ENCODE measurements around the gene SEC31B. TPM values are rescaled to one million over a fixed set of nuclear protein-coding genes. Genes with fewer than 3 reads are reported as not detected.

SEC31B gene
- total RNA-seq, 1 donor from 2014 or later: 13.2 TPM

- H3K4me3 Mint-ChIP-seq (ENCODE audit: unreplicated experiment): no peak overlapping the region
- no peaks in the 10 kb centered on the region for H3K4me1 Mint-ChIP-seq (ENCODE audit: unreplicated experiment)
- TF ChIP-seq CTCF (IDR thresholded peaks at IDR 0.05; ENCODE audit: unreplicated experiment): no peak
- H3K27ac Mint-ChIP-seq (ENCODE audit: unreplicated experiment): no peak overlapping the region
- DNase-seq (ENCODE audit: low spot score): no peak
- no peaks in the 10 kb centered on the region for H3K27me3 Mint-ChIP-seq (ENCODE audit: unreplicated experiment)
- peaks cover 15% of the 10 kb centered on the region for H3K36me3 Mint-ChIP-seq (ENCODE audit: low read depth, unreplicated experiment)
- no peaks in the 10 kb centered on the region for H3K9me3 Mint-ChIP-seq (ENCODE audit: unreplicated experiment)
Observed at GRCh38 chr10:100508266-100508665, 11.4 kb downstream of the SEC31B start.

- no peaks in the 10 kb centered on the region for H3K9me3 Mint-ChIP-seq (ENCODE audit: unreplicated experiment)
Observed at GRCh38 chr10:100507357-100507732, 12.3 kb downstream of the SEC31B start.

GRCh38 chr10:100506596-100507356, 12.9 kb downstream of the SEC31B start:
- DNase-seq (ENCODE audit: low spot score): no peak
- TF ChIP-seq CTCF (IDR thresholded peaks at IDR 0.05; ENCODE audit: unreplicated experiment): no peak
- Mint-ChIP-seq H3K27me3 (ENCODE audit: unreplicated experiment) (no peaks in the 10 kb centered on the region), H3K9me3 (ENCODE audit: unreplicated experiment) (no peaks in the 10 kb centered on the region), H3K27ac (ENCODE audit: unreplicated experiment) (no peak overlapping the region), H3K4me1 (ENCODE audit: unreplicated experiment) (peaks cover 8% of the 10 kb centered on the region), H3K4me3 (ENCODE audit: unreplicated experiment) (no peak overlapping the region), H3K36me3 (ENCODE audit: low read depth, unreplicated experiment) (peaks cover 17% of the 10 kb centered on the region)

More at GRCh38 chr10:100507357-100507732, 12.3 kb downstream of the SEC31B start:
- H3K27me3 Mint-ChIP-seq (ENCODE audit: unreplicated experiment): no peaks in the 10 kb centered on the region
- peaks cover 15% of the 10 kb centered on the region for H3K36me3 Mint-ChIP-seq (ENCODE audit: low read depth, unreplicated experiment)
- no peak overlapping the region for H3K27ac Mint-ChIP-seq (ENCODE audit: unreplicated experiment)
- H3K4me3 Mint-ChIP-seq (ENCODE audit: unreplicated experiment): no peak overlapping the region
- no peak for TF ChIP-seq CTCF (IDR thresholded peaks at IDR 0.05; ENCODE audit: unreplicated experiment)
- H3K4me1 Mint-ChIP-seq (ENCODE audit: unreplicated experiment): peaks cover 7% of the 10 kb centered on the region
- DNase-seq (ENCODE audit: low spot score): no peak

GRCh38 chr10:100505164-100505563, 14.5 kb downstream of the SEC31B start:
- Mint-ChIP-seq H3K9me3 (ENCODE audit: unreplicated experiment) (no peaks in the 10 kb centered on the region), H3K4me3 (ENCODE audit: unreplicated experiment) (no peak overlapping the region), H3K27ac (ENCODE audit: unreplicated experiment) (no peak overlapping the region), H3K27me3 (ENCODE audit: unreplicated experiment) (no peaks in the 10 kb centered on the region), H3K36me3 (ENCODE audit: low read depth, unreplicated experiment) (peaks cover 23% of the 10 kb centered on the region), H3K4me1 (ENCODE audit: unreplicated experiment) (peaks cover 13% of the 10 kb centered on the region)
- DNase-seq (ENCODE audit: low spot score): no peak
- no peak for TF ChIP-seq CTCF (IDR thresholded peaks at IDR 0.05; ENCODE audit: unreplicated experiment)

- H3K36me3 Mint-ChIP-seq (ENCODE audit: low read depth, unreplicated experiment): peaks cover 23% of the 10 kb centered on the region
- no peak overlapping the region for H3K4me3 Mint-ChIP-seq (ENCODE audit: unreplicated experiment)
- H3K9me3 Mint-ChIP-seq (ENCODE audit: unreplicated experiment): no peaks in the 10 kb centered on the region
- peaks cover 13% of the 10 kb centered on the region for H3K4me1 Mint-ChIP-seq (ENCODE audit: unreplicated experiment)
- H3K27me3 Mint-ChIP-seq (ENCODE audit: unreplicated experiment): no peaks in the 10 kb centered on the region
- no peak overlapping the region for H3K27ac Mint-ChIP-seq (ENCODE audit: unreplicated experiment)
- no peak for TF ChIP-seq CTCF (IDR thresholded peaks at IDR 0.05; ENCODE audit: unreplicated experiment)
- DNase-seq (ENCODE audit: low spot score): no peak
Observed at GRCh38 chr10:100504096-100504495, 15.6 kb downstream of the SEC31B start.
